ENCODE results near the gene FBXW8.

DNA sequence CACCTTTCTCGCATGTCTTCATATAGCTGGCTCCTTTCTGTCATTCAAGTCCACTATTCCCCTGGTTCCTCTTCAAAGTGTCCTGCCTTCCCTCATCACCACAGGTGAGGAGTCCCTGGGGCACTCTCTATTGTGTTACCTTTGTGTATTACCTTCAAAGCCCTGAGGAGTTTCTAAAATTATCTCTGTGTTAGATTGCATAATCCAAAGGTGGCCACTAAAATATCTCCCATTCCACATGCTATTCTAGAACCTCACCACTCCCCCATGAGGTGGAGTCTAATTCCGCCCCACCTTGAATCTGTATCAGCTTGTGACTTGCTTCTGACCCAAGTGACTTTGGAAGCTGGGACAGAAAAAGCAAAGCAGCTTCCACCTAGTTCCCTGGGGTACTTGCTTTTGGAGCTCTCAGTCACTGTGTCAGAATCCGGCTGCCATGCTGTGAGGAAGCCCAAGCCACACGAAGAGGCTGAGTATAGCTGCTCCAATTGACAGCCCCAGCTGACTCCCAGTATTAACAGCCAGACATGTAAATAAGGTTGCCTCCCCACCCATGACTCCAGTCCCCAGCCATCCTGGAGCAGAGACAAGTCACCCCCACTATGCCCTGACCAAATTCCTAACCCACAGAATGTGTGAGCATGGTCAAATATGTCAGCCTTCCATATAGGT is 36.3 kb upstream of the FBXW8 start:
- TF ChIP-seq, protein P1, sequence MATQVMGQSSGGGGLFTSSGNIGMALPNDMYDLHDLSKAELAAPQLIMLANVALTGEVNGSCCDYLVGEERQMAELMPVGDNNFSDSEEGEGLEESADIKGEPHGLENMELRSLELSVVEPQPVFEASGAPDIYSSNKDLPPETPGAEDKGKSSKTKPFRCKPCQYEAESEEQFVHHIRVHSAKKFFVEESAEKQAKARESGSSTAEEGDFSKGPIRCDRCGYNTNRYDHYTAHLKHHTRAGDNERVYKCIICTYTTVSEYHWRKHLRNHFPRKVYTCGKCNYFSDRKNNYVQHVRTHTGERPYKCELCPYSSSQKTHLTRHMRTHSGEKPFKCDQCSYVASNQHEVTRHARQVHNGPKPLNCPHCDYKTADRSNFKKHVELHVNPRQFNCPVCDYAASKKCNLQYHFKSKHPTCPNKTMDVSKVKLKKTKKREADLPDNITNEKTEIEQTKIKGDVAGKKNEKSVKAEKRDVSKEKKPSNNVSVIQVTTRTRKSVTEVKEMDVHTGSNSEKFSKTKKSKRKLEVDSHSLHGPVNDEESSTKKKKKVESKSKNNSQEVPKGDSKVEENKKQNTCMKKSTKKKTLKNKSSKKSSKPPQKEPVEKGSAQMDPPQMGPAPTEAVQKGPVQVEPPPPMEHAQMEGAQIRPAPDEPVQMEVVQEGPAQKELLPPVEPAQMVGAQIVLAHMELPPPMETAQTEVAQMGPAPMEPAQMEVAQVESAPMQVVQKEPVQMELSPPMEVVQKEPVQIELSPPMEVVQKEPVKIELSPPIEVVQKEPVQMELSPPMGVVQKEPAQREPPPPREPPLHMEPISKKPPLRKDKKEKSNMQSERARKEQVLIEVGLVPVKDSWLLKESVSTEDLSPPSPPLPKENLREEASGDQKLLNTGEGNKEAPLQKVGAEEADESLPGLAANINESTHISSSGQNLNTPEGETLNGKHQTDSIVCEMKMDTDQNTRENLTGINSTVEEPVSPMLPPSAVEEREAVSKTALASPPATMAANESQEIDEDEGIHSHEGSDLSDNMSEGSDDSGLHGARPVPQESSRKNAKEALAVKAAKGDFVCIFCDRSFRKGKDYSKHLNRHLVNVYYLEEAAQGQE (IDR thresholded peaks at IDR 0.05), result no peak
- TF ChIP-seq, protein P2, sequence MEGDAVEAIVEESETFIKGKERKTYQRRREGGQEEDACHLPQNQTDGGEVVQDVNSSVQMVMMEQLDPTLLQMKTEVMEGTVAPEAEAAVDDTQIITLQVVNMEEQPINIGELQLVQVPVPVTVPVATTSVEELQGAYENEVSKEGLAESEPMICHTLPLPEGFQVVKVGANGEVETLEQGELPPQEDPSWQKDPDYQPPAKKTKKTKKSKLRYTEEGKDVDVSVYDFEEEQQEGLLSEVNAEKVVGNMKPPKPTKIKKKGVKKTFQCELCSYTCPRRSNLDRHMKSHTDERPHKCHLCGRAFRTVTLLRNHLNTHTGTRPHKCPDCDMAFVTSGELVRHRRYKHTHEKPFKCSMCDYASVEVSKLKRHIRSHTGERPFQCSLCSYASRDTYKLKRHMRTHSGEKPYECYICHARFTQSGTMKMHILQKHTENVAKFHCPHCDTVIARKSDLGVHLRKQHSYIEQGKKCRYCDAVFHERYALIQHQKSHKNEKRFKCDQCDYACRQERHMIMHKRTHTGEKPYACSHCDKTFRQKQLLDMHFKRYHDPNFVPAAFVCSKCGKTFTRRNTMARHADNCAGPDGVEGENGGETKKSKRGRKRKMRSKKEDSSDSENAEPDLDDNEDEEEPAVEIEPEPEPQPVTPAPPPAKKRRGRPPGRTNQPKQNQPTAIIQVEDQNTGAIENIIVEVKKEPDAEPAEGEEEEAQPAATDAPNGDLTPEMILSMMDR (IDR thresholded peaks at IDR 0.05), result no peak
- TF ChIP-seq SREBF2 (IDR thresholded peaks at IDR 0.05) (no peak), HDAC2 (IDR thresholded peaks at IDR 0.05) (no peak), POLR2A (IDR thresholded peaks at IDR 0.05; ENCODE audit: low read length) (no peak)
- TF ChIP-seq, protein P3, sequence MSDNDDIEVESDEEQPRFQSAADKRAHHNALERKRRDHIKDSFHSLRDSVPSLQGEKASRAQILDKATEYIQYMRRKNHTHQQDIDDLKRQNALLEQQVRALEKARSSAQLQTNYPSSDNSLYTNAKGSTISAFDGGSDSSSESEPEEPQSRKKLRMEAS (IDR thresholded peaks at IDR 0.05), result no peak
- TF ChIP-seq, protein P4, sequence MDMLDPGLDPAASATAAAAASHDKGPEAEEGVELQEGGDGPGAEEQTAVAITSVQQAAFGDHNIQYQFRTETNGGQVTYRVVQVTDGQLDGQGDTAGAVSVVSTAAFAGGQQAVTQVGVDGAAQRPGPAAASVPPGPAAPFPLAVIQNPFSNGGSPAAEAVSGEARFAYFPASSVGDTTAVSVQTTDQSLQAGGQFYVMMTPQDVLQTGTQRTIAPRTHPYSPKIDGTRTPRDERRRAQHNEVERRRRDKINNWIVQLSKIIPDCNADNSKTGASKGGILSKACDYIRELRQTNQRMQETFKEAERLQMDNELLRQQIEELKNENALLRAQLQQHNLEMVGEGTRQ (IDR thresholded peaks at IDR 0.05), result no peak
